Measurements from ENCODE around the gene COL27A1.

The COL27A1 gene

GRCh38 chr9:114184071-114184470 lies 28.7 kb downstream of the COL27A1 start:
- Histone ChIP-seq H3K27ac (no peak overlapping the region), H3K4me2 (ENCODE audit: low read length) (no peak overlapping the region), H3K9ac (no peak overlapping the region), H3K79me2 (no peaks in the 10 kb centered on the region), H2AFZ (no peak overlapping the region), H3K9me3 (ENCODE audit: control insufficient read depth, low read length) (no peaks in the 10 kb centered on the region), H3K4me1 (no peaks in the 10 kb centered on the region), H3K27me3 (ENCODE audit: control insufficient read depth, insufficient read depth, low read length) (no peaks in the 10 kb centered on the region), H3K4me3 (ENCODE audit: low read depth, low read length) (no peak overlapping the region), H3K36me3 (ENCODE audit: control insufficient read depth, insufficient read depth, low read length) (no peaks in the 10 kb centered on the region)
- TF ChIP-seq CTCF (IDR thresholded peaks at IDR 0.05) = no peak

GRCh38 chr9:114184866-114185265 lies 29.5 kb downstream of the COL27A1 start:
- Histone ChIP-seq H3K4me3 (ENCODE audit: low read depth, low read length) (no peak overlapping the region), H3K9ac (no peak overlapping the region), H3K27ac (no peak overlapping the region), H3K9me3 (ENCODE audit: control insufficient read depth, low read length) (no peaks in the 10 kb centered on the region), H3K4me1 (no peaks in the 10 kb centered on the region), H2AFZ (no peak overlapping the region), H3K4me2 (ENCODE audit: low read length) (no peak overlapping the region), H3K79me2 (no peaks in the 10 kb centered on the region), H3K27me3 (ENCODE audit: control insufficient read depth, insufficient read depth, low read length) (no peaks in the 10 kb centered on the region), H3K36me3 (ENCODE audit: control insufficient read depth, insufficient read depth, low read length) (no peaks in the 10 kb centered on the region)
- no peak for TF ChIP-seq CTCF (IDR thresholded peaks at IDR 0.05)

GRCh38 chr9:114185570-114186490 lies 30.5 kb downstream of the COL27A1 start:
- Histone ChIP-seq H3K4me1 (no peaks in the 10 kb centered on the region), H3K36me3 (ENCODE audit: control insufficient read depth, insufficient read depth, low read length) (no peaks in the 10 kb centered on the region), H3K27me3 (ENCODE audit: control insufficient read depth, insufficient read depth, low read length) (no peaks in the 10 kb centered on the region), H3K4me2 (ENCODE audit: low read length) (no peak overlapping the region), H3K27ac (no peak overlapping the region), H3K9me3 (ENCODE audit: control insufficient read depth, low read length) (no peaks in the 10 kb centered on the region), H3K4me3 (ENCODE audit: low read depth, low read length) (no peak overlapping the region), H3K79me2 (no peaks in the 10 kb centered on the region), H3K9ac (no peak overlapping the region), H2AFZ (no peak overlapping the region)
- no peak for TF ChIP-seq CTCF (IDR thresholded peaks at IDR 0.05)

- TF ChIP-seq CTCF (IDR thresholded peaks at IDR 0.05) = no peak
- Histone ChIP-seq H3K36me3 (ENCODE audit: control insufficient read depth, insufficient read depth, low read length) (no peaks in the 10 kb centered on the region), H3K9me3 (ENCODE audit: control insufficient read depth, low read length) (no peaks in the 10 kb centered on the region), H3K4me2 (ENCODE audit: low read length) (no peak overlapping the region), H3K4me1 (no peaks in the 10 kb centered on the region), H3K79me2 (no peaks in the 10 kb centered on the region), H3K27ac (no peak overlapping the region), H3K27me3 (ENCODE audit: control insufficient read depth, insufficient read depth, low read length) (no peaks in the 10 kb centered on the region), H3K4me3 (ENCODE audit: low read depth, low read length) (no peak overlapping the region), H3K9ac (no peak overlapping the region), H2AFZ (no peak overlapping the region)
Measured at GRCh38 chr9:114186605-114187289, 31.4 kb downstream of the COL27A1 start.

All from parathyroid adenoma (tissue), 2 donors.